Thyroid gland (tissue), 4 donors: ENCODE measurements around the gene SLITRK1. TPM values are rescaled to one million over a fixed set of nuclear protein-coding genes. Genes with fewer than 3 reads are reported as not detected.

ENCODE experiments used
- DNase-seq, 2 donors: peaks; one replicate each; pipeline ENCODE4 v3.0.0-alpha.2; 2019
- H3K27ac ChIP-seq, 3 donors: fragments of 200-600 bp; sonication (generic); 1 replicate in 2 of 3; 2 replicates in 1 of 3; pipeline ENCODE4 v1.5.1; 2016 to 2019; ENCODE audit warnings: mild to moderate bottlenecking in 1 of 3, moderate library complexity in 1 of 3
- H3K27me3 ChIP-seq: fragments of 200-600 bp; sonication (generic); one replicate; pipeline ENCODE4 v1.5.1; 2019
- H3K36me3 ChIP-seq, 2 donors: fragments of 200-600 bp; sonication (generic); one replicate each; pipeline ENCODE4 v1.5.1; 2016 to 2019
- H3K4me1 ChIP-seq, 2 donors: fragments of 200-600 bp; sonication (generic); one replicate each; pipeline ENCODE4 v1.5.1; 2017 to 2019
- H3K4me3 ChIP-seq, 3 donors: fragments of 200-600 bp; sonication (generic); replicated peaks in 1 of 3; 1 replicate in 2 of 3; 2 replicates in 1 of 3; pipeline ENCODE4 v1.5.1; 2016; ENCODE audit warnings: mild to moderate bottlenecking in 1 of 3
- H3K9me3 ChIP-seq: fragments of 200-600 bp; sonication (generic); one replicate; pipeline ENCODE4 v1.5.1; 2017
- CTCF ChIP-seq, 6 experiments: fragments of 200-600 bp in 3 of 6; fragments of 450-650 bp in 3 of 6; sonication (generic) in 3 of 6; IDR thresholded peaks; one replicate each; pipeline ENCODE4 v1.5.1; 2016 to 2019; ENCODE audit warnings: antibody characterized with exemption in 6 of 6, mild to moderate bottlenecking in 2 of 6, inconsistent platforms in 1 of 6, moderate library complexity in 1 of 6
- POLR2A ChIP-seq, 2 donors: fragments of 450-650 bp; IDR thresholded peaks; one replicate each; pipeline ENCODE4 v1.6.1; 2017; ENCODE audit warnings: antibody characterized with exemption in 2 of 2, mild to moderate bottlenecking in 2 of 2, moderate library complexity in 1 of 2
- WGBS, 2 donors: methylation state at CpG; one replicate each; pipeline ENCODE4 v1.1.5; 2017; 5-methylcytosine and 5-hydroxymethylcytosine counted together
- intact Hi-C: fragments of 100-400 bp; cut with DNase I; formaldehyde crosslinking; loops from one replicate; pipeline ENCODE4 v1.15.1; 2023
- total RNA-seq, 4 donors: library from RNA; depleted of rRNA; stranded (reverse); fragments of >200 nt; gene quantifications; one replicate each; pipeline ENCODE4 v1.2.3, GENCODE V29; 2016

SLITRK1 gene
- not detected for total RNA-seq

GRCh38 chr13:83881917-83882605 is at the start of gene SLITRK1:
Gene SLITRK1, minus strand, starts transcription at chr13:83882474. Its CDS starts 967 bp downstream, at chr13:83881507.
- WGBS, 2 donors = 2 to 3% methylated on average over 32 of the region's 32 CpGs
- no peaks in the 10 kb centered on the region for H3K27me3 ChIP-seq
- H3K4me3 ChIP-seq = no peak within 1 kb of the TSS
- no peak for TF ChIP-seq POLR2A (IDR thresholded peaks at IDR 0.05)
- no peak for TF ChIP-seq CTCF (IDR thresholded peaks at IDR 0.05)
- no peak within 1 kb of the TSS for H3K27ac ChIP-seq
- peak; percentile 28 to 41 for DNase-seq
- no peaks in the 10 kb centered on the region for H3K36me3 ChIP-seq
- no peaks in the 10 kb centered on the region for H3K4me1 ChIP-seq
- intact Hi-C loops = no loop called here
- H3K9me3 ChIP-seq = no peaks in the 10 kb centered on the region

- no peak for TF ChIP-seq POLR2A (IDR thresholded peaks at IDR 0.05)
- no peak for TF ChIP-seq CTCF (IDR thresholded peaks at IDR 0.05)
- Histone ChIP-seq H3K9me3 (no peaks in the 10 kb centered on the region), H3K36me3 (no peaks in the 10 kb centered on the region), H3K4me3 (no peak overlapping the region), H3K27ac (no peak overlapping the region), H3K4me1 (peaks cover 0 to 3% of the 10 kb centered on the region in 2 donors), H3K27me3 (no peaks in the 10 kb centered on the region)
- intact Hi-C loops = no loop called here
- DNase-seq = no peak
- 21 to 23% methylated on average over 4 of the region's 4 CpGs for WGBS, 2 donors
Observed at GRCh38 chr13:83929157-83929556, 46.9 kb upstream of the SLITRK1 start.

- 61 to 69% methylated on average over 6 of the region's 6 CpGs for WGBS, 2 donors
- Histone ChIP-seq H3K9me3 (no peaks in the 10 kb centered on the region), H3K36me3 (no peaks in the 10 kb centered on the region), H3K27me3 (no peaks in the 10 kb centered on the region), H3K27ac (no peak overlapping the region), H3K4me1 (no peaks in the 10 kb centered on the region), H3K4me3 (no peak overlapping the region)
- DNase-seq = no peak
- TF ChIP-seq CTCF (IDR thresholded peaks at IDR 0.05) = no peak
- TF ChIP-seq POLR2A (IDR thresholded peaks at IDR 0.05) = no peak
- intact Hi-C loops = no loop called here
Observed at GRCh38 chr13:83919775-83920174, 37.5 kb upstream of the SLITRK1 start.

GRCh38 chr13:83914368-83914767 is 32.1 kb upstream of the SLITRK1 start:
- Histone ChIP-seq H3K9me3 (no peaks in the 10 kb centered on the region), H3K36me3 (no peaks in the 10 kb centered on the region), H3K27ac (no peak overlapping the region), H3K4me3 (no peak overlapping the region), H3K27me3 (no peaks in the 10 kb centered on the region), H3K4me1 (no peaks in the 10 kb centered on the region)
- no peak for DNase-seq
- 59 to 64% methylated on average over 4 of the region's 4 CpGs for WGBS, 2 donors
- intact Hi-C loops = no loop called here
- TF ChIP-seq CTCF (IDR thresholded peaks at IDR 0.05) (no peak), POLR2A (IDR thresholded peaks at IDR 0.05) (no peak)

GRCh38 chr13:83907196-83907989 is 25.1 kb upstream of the SLITRK1 start:
- Histone ChIP-seq H3K4me3 (no peak overlapping the region), H3K27ac (no peak overlapping the region), H3K9me3 (no peaks in the 10 kb centered on the region), H3K36me3 (no peaks in the 10 kb centered on the region), H3K4me1 (no peaks in the 10 kb centered on the region), H3K27me3 (no peaks in the 10 kb centered on the region)
- WGBS, 2 donors = 95 to 96% methylated on average over 18 to 25 of the region's 25 CpGs
- intact Hi-C loops = no loop called here
- TF ChIP-seq POLR2A (IDR thresholded peaks at IDR 0.05) (no peak), CTCF (IDR thresholded peaks at IDR 0.05) (no peak)
- DNase-seq = no peak
